ENCODE measurements around the gene TMEM135.
A peak's percentile ranks its signal among the peaks of the same experiment; 100 is the strongest.

The TMEM135 gene

DNA sequence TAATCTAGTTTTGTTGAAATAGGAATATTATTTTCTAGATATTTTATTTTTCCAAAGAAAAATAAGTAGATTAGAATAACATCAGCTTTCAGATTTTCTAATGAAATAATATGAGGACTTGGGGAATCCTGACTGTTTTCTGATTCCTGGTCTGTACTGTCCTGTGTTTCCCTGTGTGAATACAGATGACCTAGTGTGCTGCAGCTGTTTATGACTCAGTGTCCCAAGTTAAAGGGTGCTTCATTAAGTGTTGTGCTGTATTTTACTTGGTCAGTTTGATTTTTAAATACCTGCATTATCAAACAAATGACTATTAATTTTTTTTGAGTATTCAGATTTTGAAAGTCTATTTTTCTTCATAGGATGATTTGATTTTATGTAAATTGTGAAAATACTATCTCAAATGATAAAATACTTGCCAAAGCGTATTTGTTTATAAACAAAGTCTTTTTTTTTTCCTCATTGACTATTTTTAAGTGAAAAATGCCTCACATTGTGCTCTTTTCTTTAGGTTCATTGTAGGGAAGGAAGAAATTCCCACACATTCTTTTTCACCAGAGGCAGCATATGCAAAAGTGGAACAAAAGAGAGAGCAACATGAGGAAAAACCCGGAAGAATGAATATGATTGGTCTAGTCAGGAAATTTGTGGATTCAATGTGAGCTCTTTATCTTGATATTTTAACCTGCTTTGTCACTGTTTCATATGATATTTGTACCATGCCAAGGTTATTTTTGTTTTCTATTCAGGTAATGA is 264.2 kb downstream of the TMEM135 start:
- no peak for DNase-seq (ENCODE audit: low read depth)

DNA sequence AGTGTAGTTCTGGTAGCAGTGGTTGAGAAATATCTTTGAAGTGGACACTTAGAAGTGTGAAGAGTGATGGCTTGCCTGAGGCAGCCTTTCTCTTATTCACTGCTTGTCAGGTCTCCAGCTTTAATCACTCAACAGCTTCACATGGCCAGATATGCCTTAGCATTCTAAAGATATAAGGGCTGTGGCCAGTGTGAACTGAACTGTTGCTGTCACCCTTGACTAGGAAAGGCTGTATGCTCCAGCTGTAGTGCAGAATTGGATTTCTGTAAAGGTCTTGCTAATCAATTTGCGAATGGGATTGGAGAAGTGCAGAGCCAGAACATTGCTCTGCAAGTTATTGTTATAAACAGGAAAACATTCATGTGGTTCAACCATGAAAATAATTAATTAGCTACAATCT is 266.7 kb downstream of the TMEM135 start:
- DNase-seq (ENCODE audit: low read depth) = no peak

DNA sequence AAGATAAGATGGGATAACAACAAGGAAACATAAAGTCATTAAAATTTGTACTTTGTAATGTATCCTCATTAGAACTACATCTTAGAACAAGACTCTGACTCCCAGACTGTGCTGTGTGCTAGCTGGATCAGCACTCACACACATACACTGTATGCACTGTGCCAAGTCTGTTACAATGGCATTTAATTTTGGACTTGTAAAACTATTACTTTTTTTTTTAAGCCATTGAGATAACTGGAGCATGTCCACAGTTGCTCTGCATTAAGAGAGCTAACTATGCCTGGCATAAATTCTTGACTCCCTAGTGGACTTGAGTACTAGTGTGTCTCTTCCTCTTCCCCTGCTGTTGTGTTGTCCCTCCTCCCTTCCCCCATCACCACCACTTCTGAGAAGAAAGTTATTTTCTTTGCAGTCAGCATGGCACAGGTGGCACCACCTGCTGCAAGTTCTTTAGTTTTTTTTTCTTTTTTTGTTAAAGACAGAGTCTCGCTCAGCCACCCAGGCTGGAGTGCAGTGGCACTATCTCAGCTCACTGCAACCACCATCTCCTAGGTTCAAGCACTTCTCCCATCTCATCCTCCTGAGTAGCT is 268.6 kb downstream of the TMEM135 start:
- DNase-seq (ENCODE audit: low read depth) = no peak

DNA sequence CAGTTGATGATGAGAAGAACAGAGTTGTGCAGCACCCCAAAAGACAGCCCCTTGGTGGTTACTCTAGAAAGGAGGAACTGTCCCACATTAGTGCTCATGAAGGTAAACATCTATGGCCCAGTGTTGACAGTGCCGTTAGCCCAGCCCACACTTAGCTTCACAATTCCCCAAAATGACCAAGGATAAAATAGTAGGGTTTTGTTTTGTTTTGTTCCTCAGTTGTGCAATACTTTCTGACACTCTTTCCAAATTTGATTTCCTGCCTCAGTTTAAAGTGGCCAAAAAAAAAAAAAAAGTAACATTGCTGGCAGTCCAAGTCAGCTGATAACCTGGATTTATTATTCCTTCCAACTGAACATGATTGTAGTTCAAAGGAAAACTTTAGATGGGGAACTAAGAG is 269.4 kb downstream of the TMEM135 start:
- no peak for DNase-seq (ENCODE audit: low read depth)

DNA sequence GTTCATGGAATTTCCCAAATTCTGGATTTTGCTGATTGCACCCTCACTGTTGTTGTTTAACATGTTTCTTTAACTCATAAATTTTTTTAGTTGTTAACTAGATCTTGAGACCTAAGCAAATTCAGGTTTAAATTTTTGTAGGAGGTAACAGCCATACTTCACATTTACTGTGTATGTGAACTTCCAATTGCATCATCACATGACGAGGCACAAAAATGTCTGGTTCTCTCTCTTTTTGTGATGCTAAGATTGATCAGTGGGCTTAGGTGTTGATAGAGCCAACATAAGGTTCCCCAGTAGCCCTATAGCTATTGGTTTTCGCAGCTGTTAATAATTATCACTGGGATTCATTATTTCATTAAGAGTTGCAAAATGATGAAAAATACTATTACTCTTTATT is 277.5 kb downstream of the TMEM135 start:
- no peak for DNase-seq (ENCODE audit: low read depth)

DNA sequence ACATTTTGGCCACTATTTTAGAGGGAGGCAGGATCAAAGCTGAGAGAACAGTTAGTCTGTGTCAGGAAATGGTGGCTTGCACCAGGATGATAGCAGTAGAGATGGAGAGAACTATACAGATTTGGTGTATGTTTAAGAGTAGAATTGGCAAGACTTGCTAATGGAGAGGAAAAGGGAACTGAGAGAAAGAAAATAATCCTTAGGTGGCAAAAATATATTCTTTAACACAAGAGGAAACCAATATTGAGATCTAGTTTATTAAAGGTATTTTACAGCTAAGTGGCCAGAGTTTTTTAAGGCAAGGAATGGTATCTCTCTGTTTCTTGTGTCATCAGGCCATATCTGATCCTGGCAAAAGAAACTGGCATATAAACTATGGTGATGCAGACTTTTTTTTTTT is 278.8 kb downstream of the TMEM135 start:
- no peak for DNase-seq (ENCODE audit: low read depth)

DNA sequence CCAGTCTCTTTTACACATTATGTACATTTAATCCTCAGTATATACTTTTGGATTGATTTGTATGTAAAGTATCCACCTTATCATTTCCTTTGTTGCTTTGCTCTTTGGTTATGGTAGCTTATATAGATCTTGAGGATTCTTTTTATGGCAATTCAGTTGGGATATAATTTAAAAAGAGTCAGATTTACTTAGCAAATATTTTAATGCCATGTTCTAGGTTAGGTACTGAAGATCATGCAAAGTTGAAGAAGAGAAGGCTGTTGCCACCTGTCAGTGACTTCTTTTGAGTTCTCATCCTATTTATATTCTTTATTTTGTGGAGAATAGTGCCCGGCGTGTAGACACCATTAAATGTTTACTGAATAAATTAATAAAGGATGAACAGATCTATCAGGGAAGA is 279.7 kb downstream of the TMEM135 start:
- DNase-seq (ENCODE audit: low read depth) = no peak

DNA sequence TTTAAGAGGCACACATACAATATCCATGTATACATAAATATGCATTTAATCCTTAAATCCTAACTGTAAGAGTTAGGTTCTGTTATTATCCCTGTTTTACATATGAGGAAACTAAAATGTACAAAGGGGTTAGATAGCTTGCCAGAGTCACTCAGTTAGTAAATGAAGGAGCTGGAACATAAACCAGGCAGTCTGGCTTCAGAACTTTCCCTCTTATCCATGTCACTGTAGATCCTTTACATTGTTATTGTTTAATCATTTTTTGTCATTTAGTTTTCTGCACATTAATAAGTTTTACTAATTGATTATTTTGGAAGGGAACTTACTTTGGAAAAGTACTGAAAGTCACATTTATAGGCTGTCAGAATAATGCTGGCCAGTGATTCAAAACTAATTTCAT is 282.4 kb downstream of the TMEM135 start:
- no peak for DNase-seq (ENCODE audit: low read depth)

DNA sequence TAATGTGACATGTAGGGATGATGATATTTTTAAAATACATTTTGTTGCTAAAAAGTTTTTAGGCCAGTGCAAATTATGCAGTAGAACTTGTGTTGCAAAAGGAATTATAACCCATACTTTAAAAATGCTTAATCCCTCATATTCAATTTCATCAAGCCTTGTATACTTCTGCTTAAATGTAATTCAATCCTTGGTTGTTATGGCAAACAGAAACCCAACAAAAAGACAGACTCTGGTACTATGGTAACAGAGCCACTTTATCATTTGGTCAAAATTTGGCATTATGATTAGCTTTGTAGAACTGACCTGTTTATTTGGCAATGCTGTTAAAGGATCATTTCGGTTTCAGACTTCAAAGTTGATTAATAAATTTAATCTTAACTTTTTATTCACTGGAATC is 284.8 kb downstream of the TMEM135 start:
- no peak for DNase-seq (ENCODE audit: low read depth)

DNA sequence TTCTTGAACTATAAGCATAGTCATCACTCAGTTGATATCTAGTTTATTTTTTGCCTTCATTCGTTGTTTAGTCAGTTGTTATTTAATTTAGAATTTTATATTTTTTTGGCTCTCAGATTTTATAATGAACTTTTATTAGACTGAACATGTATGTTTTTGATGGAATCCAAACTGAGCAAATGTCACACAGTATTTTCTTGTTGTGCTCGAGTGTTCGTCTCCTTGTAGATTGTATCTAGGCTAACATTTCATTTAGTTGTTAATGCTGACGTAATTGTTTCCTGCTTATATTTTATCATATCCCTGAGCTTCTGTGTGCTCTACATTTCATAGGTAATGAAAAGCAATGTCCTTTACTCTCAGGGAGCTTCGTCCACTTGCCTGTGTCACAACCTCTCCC is 286.2 kb downstream of the TMEM135 start:
- no peak for DNase-seq (ENCODE audit: low read depth)

DNA sequence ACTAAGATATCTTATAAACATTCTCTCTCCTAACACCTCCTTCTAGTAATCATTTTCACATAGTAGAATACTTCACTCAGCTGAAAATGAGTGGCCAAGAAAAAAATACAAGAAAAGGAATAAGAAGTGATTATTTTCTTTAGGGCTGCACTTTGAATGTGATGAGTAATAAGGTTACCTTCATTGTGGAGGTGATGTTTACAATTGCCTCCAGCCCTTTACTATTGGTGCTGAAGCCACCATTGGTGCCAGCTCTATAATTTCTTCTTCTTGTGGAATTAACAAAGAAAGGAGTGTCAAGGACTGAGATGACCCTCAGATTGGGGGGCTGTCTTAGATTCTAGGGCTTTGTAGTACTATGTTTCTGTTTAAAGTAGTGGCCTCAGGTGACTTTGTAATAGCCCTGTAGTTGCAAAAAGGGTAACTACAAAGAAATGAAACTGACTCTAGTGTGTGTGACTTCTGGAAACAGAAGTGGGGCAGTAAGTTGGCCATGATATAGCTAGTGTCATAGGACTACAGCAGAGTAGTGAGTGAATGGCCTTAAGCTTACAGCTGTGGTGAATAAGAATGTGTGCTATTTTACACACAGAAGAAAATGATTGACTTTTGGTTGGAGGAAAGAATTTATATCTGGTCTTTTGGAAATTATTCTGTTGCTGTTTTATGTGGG is 287.2 kb downstream of the TMEM135 start:
- DNase-seq (ENCODE audit: low read depth) = no peak

DNA sequence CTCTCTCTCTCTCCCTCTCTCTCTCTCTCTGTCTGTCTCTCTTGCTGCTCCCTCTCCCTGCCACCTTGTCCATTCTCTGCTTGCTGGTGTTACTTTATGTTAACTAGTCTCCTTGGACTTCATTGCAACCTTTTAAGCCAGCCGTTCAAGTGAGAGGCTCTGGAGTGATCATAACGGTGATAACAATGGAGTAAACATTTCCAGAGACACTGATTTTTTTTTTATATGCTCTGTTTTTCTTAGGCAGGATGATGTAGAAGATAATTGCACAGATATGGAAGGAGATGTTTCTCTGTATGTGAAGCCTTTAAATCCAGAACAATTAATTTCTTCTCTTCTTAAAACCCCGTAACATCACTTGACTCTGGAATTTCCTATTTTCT is 287.7 kb downstream of the TMEM135 start:
- no peak for DNase-seq (ENCODE audit: low read depth)

DNA sequence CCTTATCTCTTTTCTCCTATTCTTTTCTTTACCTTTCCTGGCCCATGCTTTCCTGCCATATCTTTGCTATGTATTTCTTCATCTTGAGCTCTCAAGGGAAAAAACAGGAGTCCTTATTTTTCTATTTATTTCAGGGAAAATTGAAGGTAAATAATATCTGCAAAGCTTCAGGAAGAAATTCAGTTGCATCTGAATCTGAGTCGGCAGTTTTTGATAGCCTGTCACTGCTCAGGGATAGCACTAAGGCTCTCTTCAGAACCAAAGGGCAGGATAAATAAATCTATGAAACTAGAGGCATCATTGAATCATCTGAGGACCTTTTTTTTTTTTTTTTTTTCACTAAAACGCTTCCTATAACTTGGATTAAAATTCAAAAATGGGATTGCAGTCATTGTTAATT is 288.9 kb downstream of the TMEM135 start:
- no peak for DNase-seq (ENCODE audit: low read depth)

DNA sequence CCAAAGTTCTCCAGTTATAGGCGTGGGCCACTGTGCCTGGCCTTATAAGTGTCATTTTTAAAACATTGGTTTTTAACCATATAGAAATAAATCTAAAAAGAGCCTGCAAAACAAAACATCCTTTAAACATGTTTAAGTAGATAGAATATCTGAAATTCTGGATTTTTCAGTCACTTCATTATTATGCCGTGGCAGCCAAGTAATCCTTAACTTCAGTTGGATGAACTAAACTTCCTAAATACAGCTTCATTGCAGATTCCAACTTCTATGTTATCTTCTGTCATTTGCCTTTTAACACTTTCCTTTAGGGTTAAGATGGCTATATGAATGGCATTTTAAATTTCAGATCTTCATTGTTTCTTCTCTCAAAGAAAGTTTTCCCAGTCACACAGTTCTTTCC is 291.4 kb downstream of the TMEM135 start:
- DNase-seq (ENCODE audit: low read depth) = no peak

DNA sequence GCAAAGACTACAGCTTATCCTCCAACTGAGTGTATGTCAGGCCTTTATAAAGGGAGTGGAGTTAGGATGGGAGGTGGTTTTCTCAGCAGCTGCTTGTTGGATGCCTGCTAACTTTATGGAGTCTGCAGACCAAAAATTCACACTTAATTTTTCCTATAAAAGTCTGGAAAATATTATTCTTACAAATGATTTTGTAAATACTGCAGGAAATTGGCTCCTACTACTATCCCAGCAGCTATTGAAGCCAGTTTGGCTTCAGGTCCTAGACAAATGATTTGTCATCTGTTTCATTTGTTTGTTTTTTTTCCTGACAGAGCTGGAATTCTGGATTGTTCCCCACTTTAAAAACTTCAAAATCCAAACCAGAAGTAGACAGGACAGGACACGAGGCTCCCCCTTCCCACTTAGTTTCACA is 292.5 kb downstream of the TMEM135 start:
- DNase-seq (ENCODE audit: low read depth) = no peak

DNA sequence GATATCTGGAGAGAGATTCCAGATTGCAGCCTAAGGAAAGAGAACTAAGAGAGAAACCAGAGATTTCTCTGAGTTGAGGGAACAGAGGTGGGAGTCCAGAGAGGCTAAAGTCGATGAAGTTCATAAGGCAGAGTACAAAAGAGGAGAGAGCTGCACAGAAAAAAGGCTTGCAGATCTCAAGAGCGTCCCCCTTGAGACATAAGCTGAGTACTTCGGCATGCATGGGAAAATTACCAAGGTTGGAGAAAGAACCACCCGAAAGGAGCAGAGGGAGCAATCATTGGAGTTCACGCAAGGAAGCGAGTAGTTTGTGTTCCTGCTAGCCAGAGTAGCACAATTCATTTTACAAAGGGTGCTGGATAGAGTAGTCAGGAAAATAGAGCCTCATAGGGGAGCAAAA is 293.5 kb downstream of the TMEM135 start:
- DNase-seq (ENCODE audit: low read depth) = no peak

DNA sequence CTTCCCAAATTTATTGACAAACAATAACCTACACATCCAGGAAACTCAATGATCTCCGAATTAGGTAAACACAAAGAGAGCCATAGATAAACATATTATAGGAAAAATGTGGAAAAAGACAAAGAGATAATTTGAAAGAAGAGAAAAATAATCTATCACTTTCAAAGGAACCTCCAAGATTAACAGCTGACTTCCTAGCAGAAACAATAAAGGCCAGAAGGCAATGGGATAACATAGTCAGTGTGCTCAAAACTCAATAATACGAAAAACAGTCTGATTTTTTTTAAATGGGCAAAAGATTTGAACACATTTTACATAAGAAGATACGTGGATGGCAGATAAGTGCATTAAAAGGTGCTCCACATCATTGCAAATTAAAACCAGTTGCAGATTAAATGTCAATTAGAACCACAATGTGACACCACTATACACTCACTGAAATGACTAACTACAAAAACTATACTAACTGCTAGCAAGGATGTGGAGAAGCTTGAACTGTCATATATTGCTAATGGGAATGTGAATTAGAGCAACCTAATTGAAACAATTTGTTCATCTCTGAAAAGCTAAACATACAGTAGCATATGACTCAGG is 300.4 kb downstream of the TMEM135 start:
- DNase-seq (ENCODE audit: low read depth) = no peak

DNA sequence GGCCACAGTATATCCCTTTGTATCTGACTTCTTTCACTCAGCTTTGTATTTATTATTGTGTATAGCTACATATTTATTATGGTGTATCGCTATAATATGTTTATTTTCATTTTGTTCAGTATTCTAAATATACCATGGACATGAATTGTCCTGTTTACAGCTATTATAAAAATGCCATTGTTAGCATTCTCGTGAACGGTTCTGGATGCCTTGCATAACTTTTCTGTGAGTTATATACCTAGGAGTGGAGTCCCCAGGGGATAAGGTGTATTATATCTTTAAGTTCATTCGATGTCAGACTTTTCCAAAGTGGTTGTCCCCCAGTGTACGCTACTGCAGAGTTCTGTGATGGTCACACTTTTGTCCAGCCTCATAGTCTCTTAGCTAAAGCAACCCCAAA is 301.7 kb downstream of the TMEM135 start:
- no peak for DNase-seq (ENCODE audit: low read depth)

DNA sequence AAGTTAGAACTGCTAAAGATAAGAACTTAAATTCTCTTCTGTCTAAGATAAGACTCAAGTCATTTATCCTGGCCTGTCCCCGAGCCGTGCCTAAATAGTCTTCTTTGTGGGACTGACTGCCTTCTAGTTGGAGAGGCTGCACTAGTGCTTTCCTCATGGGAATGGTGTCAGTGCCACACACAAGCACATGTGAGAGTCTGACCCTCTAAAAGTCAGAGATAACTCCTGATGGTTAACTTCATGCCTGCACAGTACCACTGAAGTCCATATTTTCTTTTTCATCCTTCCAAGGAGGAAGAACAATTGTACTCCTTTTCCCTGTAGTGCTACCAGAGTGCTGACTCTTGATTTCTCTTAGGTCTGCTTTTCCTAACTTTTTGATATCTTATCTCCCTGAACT is 309.7 kb downstream of the TMEM135 start:
- no peak for DNase-seq (ENCODE audit: low read depth)

DNA sequence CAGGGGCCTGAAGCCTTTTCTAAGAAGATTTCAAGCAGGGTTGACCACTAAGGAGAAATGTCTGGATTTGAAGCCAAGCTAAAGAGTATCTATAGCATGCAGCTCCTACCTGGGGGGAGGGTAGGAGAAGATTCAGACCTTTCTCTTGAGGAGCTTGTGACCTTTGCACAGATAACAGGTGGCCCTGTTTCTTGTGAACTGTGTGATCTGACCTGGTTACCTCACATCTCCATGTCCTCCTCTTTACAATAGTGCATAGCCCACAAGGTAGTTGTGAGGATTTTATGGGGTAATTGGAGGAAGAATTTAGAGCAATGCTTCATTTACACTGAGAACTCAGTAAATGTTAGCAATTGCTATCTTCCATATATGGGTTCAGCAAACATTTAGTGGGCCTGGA is 310.1 kb downstream of the TMEM135 start:
- DNase-seq (ENCODE audit: low read depth) = no peak

DNA sequence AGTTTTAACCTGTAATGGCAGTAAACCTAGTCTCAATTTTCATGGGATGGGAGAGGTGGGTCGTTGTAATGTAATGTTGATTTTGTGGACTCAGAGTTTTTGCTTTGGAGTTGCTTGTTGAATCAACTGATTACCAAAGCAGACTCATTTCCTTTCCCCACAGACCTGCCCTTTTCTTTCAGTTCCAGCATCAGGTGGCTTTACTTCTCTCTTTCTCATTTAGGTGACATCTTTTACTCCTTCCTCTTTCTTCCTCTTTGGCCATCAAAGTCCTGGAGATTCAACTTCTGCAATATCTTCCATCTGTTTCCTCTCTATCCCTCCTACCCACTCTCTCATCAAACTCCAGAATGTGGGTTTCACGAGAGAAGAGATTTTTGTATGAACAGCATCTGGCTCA is 313.9 kb downstream of the TMEM135 start:
- no peak for DNase-seq (ENCODE audit: low read depth)

DNA sequence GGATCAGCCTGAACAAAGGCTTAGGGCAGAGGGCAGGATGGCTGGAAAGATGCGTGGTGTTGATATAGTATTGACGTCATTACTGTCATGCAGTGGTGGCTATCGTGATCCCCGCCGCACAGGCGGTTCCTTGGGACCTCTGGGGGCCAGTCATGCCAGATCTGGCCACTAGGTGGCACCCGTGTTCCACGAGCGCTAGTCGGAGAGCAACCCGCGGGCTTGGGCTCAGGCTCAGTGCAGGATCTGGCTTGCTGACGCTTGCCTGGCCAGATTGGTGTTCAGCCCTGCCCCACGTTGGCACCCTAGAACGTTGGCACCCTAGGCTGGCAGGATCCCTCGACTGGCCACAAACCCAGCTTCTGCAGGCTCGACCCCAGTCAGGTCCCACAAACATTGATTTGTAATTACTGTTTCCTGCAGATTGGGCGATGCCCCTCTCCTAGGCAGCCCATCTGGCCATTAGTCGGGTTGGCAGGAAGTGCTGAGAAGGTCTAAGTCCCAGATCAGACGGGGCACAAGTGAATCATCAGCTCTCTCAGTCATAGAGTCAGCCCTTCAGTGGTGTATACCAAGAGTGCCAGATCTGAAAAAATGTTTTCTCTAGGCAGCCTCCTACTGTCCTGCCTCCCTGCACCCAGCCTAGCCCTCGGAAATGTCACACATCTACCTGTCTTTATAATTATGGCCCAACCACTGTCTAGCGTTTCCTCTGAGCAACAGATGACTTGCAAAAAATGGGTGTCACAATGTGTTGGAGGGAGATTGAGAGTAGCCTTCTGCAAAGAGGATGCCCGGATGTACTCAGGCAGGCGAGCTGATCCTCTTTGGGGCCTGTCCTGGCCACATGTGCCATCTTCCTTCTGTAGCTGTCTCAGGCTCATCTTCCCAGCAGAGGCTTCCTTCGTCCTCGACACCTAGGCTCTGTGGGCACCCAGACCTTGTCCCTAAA is 315.3 kb downstream of the TMEM135 start:
- peak; percentile 84 for DNase-seq (ENCODE audit: low read depth)
